H9 (cell line): Measurements from ENCODE around the gene DNAAF2. TPM values are rescaled to one million over a fixed set of nuclear protein-coding genes. Genes with fewer than 3 reads are reported as not detected.

ENCODE experiments used
- DNase-seq: peaks from one replicate; pipeline ENCODE4 v3.0.0-alpha.2; 2017
- H2AFZ ChIP-seq: one replicate; pipeline ENCODE4 v1.6.1; 2013; ENCODE audit warnings: mild to moderate bottlenecking, low read length, control low read depth, moderate library complexity
- H2AK5ac ChIP-seq: 2 replicates; pipeline ENCODE4 v1.6.1; 2013; ENCODE audit warnings: low read length, control low read depth, mixed read lengths; ENCODE audit not compliant: insufficient read length
- H2BK120ac ChIP-seq: one replicate; pipeline ENCODE4 v1.6.1; 2013; ENCODE audit warnings: low read depth, mild to moderate bottlenecking, low read length, control low read depth, inconsistent platforms; ENCODE audit not compliant: poor library complexity, severe bottlenecking
- H2BK12ac ChIP-seq: 2 replicates; pipeline ENCODE4 v1.6.1; 2013; ENCODE audit warnings: low read length, control low read depth, mixed read lengths, low read depth; ENCODE audit not compliant: insufficient read length
- H2BK15ac ChIP-seq: 2 replicates; pipeline ENCODE4 v1.6.1; 2013; ENCODE audit warnings: low read depth, low read length, control low read depth
- H2BK20ac ChIP-seq: one replicate; pipeline ENCODE4 v1.6.1; 2013; ENCODE audit warnings: low read depth, mild to moderate bottlenecking, low read length, control low read depth, inconsistent platforms; ENCODE audit not compliant: poor library complexity, severe bottlenecking
- H2BK5ac ChIP-seq: 2 replicates; pipeline ENCODE4 v1.6.1; 2013; ENCODE audit warnings: low read length, control low read depth, mixed read lengths; ENCODE audit not compliant: insufficient read length
- H3K14ac ChIP-seq: 2 replicates; pipeline ENCODE4 v1.6.1; 2013; ENCODE audit warnings: low read length, control low read depth; ENCODE audit not compliant: insufficient read depth
- H3K18ac ChIP-seq: 2 replicates; pipeline ENCODE4 v1.6.1; 2013; ENCODE audit warnings: low read depth, mild to moderate bottlenecking, mixed read lengths, low read length, control low read depth; ENCODE audit not compliant: insufficient read length
- H3K23ac ChIP-seq: 2 replicates; pipeline ENCODE4 v1.6.1; 2013; ENCODE audit warnings: low read length, control low read depth, mixed read lengths, low read depth; ENCODE audit not compliant: insufficient read length
- H3K23me2 ChIP-seq: 2 replicates; pipeline ENCODE4 v1.6.1; 2013; ENCODE audit warnings: low read depth, mild to moderate bottlenecking, mixed read lengths, low read length, control low read depth; ENCODE audit not compliant: insufficient read length, poor library complexity, severe bottlenecking
- H3K27ac ChIP-seq: 2 replicates; pipeline ENCODE4 v1.5.1; 2013; ENCODE audit warnings: low read length, control low read depth, mixed read lengths, low read depth; ENCODE audit not compliant: insufficient read length
- H3K27me3 ChIP-seq: 2 replicates; pipeline ENCODE4 v1.6.1; 2013; ENCODE audit warnings: low read length, control low read depth, inconsistent platforms; ENCODE audit not compliant: insufficient read depth
- H3K4ac ChIP-seq: 2 replicates; pipeline ENCODE4 v1.6.1; 2013; ENCODE audit warnings: low read depth, mild to moderate bottlenecking, control low read depth, inconsistent platforms, low read length, moderate library complexity
- H3K4me1 ChIP-seq: 2 replicates; pipeline ENCODE4 v1.6.1; 2013; ENCODE audit warnings: low read length, control low read depth, inconsistent platforms; ENCODE audit not compliant: insufficient read depth
- H3K4me2 ChIP-seq: 2 replicates; pipeline ENCODE4 v1.6.1; 2013; ENCODE audit warnings: low read length, control low read depth, mixed read lengths; ENCODE audit not compliant: insufficient read length, insufficient read depth
- H3K56ac ChIP-seq: 2 replicates; pipeline ENCODE4 v1.6.1; 2013; ENCODE audit warnings: low read depth, mild to moderate bottlenecking, mixed read lengths, low read length, control low read depth; ENCODE audit not compliant: insufficient read length
- H3K79me1 ChIP-seq: 2 replicates; pipeline ENCODE4 v1.6.1; 2013; ENCODE audit warnings: low read depth, mild to moderate bottlenecking, moderate library complexity, low read length, control low read depth, inconsistent platforms; ENCODE audit not compliant: insufficient read depth, poor library complexity, severe bottlenecking
- H3K79me2 ChIP-seq: 2 replicates; pipeline ENCODE4 v1.6.1; 2013; ENCODE audit warnings: low read length, control low read depth, inconsistent platforms; ENCODE audit not compliant: insufficient read depth
- H3K9ac ChIP-seq: 2 replicates; pipeline ENCODE4 v1.6.1; 2013; ENCODE audit warnings: low read length, control low read depth, mixed read lengths; ENCODE audit not compliant: insufficient read length; ENCODE audit errors: extremely low read depth
- H3K9me3 ChIP-seq: one replicate; pipeline ENCODE4 v1.6.1; 2013; ENCODE audit warnings: low read depth, low read length, inconsistent platforms; ENCODE audit not compliant: control insufficient read depth
- H3T11ph ChIP-seq: one replicate; pipeline ENCODE4 v1.6.1; 2013; ENCODE audit warnings: mild to moderate bottlenecking, low read length, control low read depth, inconsistent platforms
- H4K20me1 ChIP-seq: one replicate; pipeline ENCODE4 v1.6.1; 2013; ENCODE audit not compliant: control insufficient read depth, insufficient read length, insufficient read depth
- H4K5ac ChIP-seq: 2 replicates; pipeline ENCODE4 v1.6.1; 2013; ENCODE audit warnings: low read depth, mild to moderate bottlenecking, mixed read lengths, low read length, control low read depth; ENCODE audit not compliant: insufficient read length
- H4K8ac ChIP-seq: replicated peaks from 2 replicates; pipeline ENCODE4 v1.6.1; 2013; ENCODE audit warnings: low read length, control low read depth, mixed read lengths, low read depth; ENCODE audit not compliant: insufficient read length
- H4K91ac ChIP-seq: 2 replicates; pipeline ENCODE4 v1.6.1; 2013; ENCODE audit warnings: low read depth, mild to moderate bottlenecking, moderate library complexity, mixed read lengths, low read length, control low read depth; ENCODE audit not compliant: insufficient read length
- H3K27ac Mint-ChIP-seq, 3 experiments: 2 replicates in 2 of 3; 3 replicates in 1 of 3; pipeline ENCODE4 v1.8.0; 2020 to 2021; ENCODE audit warnings: mixed read lengths in 3 of 3, mild to moderate bottlenecking in 1 of 3, moderate library complexity in 1 of 3
- H3K27me3 Mint-ChIP-seq: 2 replicates; pipeline ENCODE4 v1.8.0; 2021; ENCODE audit warnings: low read depth, mild to moderate bottlenecking, moderate library complexity, mixed read lengths
- H3K36me3 Mint-ChIP-seq, 3 experiments: 2 replicates in 2 of 3; 3 replicates in 1 of 3; pipeline ENCODE4 v1.8.0; 2020 to 2021; ENCODE audit warnings: low read depth in 3 of 3, mixed read lengths in 3 of 3; ENCODE audit not compliant: insufficient read depth in 1 of 3
- H3K4me1 Mint-ChIP-seq, 2 experiments: 2 replicates each; pipeline ENCODE4 v1.8.0; 2020; ENCODE audit warnings: mixed read lengths in 2 of 2
- H3K4me3 Mint-ChIP-seq, 2 experiments: 2 replicates in 1 of 2; 3 replicates in 1 of 2; pipeline ENCODE4 v1.8.0; 2020 to 2021; ENCODE audit warnings: mild to moderate bottlenecking in 2 of 2, mixed read lengths in 2 of 2, moderate library complexity in 1 of 2
- H3K9me3 Mint-ChIP-seq, 2 experiments: 2 replicates in 1 of 2; 3 replicates in 1 of 2; pipeline ENCODE4 v1.8.0; 2020; ENCODE audit warnings: mild to moderate bottlenecking in 2 of 2, mixed read lengths in 2 of 2, moderate library complexity in 1 of 2
- WGBS: extraction: QIAGEN DNeasy Blood & Tissue Kit; methylation state at CpG from one replicate; pipeline ENCODE4 v1.1.7; 2013; ENCODE audit warnings: missing lambda C conversion rate, low lambda C conversion rate, mixed read lengths; ENCODE audit not compliant: insufficient read length; ENCODE audit errors: extremely low coverage; 5-methylcytosine and 5-hydroxymethylcytosine counted together
- total RNA-seq: library from RNA; stranded (reverse); gene quantifications from 2 replicates; pipeline ENCODE4 v1.2.1, GENCODE V29; 2021
- TF ChIP-seq, protein P1 (sequence below): fragments of 200-600 bp; sonication (generic); conservative IDR thresholded peaks from 3 replicates; pipeline ENCODE4 v1.8.0; 2021; ENCODE audit warnings: antibody characterized with exemption, mild to moderate bottlenecking

DNAAF2 gene
- total RNA-seq, 1 experiment from 2014 or later, result 26.3 TPM

DNA sequence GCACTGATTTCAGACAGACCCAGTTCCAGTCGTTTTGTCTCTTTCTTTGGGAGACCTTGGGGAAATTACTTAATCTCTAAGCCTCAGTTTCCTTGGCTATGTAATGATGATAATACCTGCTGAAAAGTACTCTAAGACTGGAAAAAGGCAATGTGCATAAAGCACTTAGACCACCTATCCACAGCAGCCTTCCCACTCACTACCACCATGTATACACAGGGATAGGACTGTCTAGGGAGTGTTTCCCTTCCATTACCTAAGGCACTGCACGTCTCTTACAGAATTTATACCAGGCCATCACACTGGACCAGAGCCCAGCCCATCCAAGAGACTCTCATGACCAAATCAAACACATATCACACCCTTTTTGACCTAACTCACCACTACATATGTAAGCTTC, 55.2 kb downstream of the DNAAF2 start:
- no peaks in the 10 kb centered on the region for H4K20me1 ChIP-seq
- no peaks in the 10 kb centered on the region for H3K9me3 ChIP-seq
- peaks cover 3% of the 10 kb centered on the region for H3K23me2 ChIP-seq
- no peak overlapping the region for H2BK12ac ChIP-seq
- no peak overlapping the region for H2BK15ac ChIP-seq
- H3K27ac ChIP-seq, result no peak overlapping the region
- no peak overlapping the region for H2BK120ac ChIP-seq
- Mint-ChIP-seq H3K27ac (peak overlapping the region in 2 of 3 experiments; percentile 14 to 30; a peak in 4 of 7 replicates), H3K36me3 (peaks cover 49 to 57% (median 51%) of the 10 kb centered on the region in 3 experiments), H3K9me3 (no peaks in the 10 kb centered on the region), H3K4me1 (peaks cover 26 to 31% of the 10 kb centered on the region in 2 experiments), H3K27me3 (no peaks in the 10 kb centered on the region), H3K4me3 (no peak overlapping the region)
- TF ChIP-seq, protein P1, sequence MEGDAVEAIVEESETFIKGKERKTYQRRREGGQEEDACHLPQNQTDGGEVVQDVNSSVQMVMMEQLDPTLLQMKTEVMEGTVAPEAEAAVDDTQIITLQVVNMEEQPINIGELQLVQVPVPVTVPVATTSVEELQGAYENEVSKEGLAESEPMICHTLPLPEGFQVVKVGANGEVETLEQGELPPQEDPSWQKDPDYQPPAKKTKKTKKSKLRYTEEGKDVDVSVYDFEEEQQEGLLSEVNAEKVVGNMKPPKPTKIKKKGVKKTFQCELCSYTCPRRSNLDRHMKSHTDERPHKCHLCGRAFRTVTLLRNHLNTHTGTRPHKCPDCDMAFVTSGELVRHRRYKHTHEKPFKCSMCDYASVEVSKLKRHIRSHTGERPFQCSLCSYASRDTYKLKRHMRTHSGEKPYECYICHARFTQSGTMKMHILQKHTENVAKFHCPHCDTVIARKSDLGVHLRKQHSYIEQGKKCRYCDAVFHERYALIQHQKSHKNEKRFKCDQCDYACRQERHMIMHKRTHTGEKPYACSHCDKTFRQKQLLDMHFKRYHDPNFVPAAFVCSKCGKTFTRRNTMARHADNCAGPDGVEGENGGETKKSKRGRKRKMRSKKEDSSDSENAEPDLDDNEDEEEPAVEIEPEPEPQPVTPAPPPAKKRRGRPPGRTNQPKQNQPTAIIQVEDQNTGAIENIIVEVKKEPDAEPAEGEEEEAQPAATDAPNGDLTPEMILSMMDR, result no peak
- DNase-seq, result no peak
- H3K4me2 ChIP-seq, result no peak overlapping the region
- no peak overlapping the region for H3K23ac ChIP-seq
- no CpG with 5 or more reads among the region's 2 CpGs for WGBS
- H3K9ac ChIP-seq, result no peak overlapping the region
- H4K5ac ChIP-seq, result no peak overlapping the region
- H2AFZ ChIP-seq, result no peak overlapping the region
- H2AK5ac ChIP-seq, result no peak overlapping the region
- H2BK20ac ChIP-seq, result no peak overlapping the region
- H4K8ac ChIP-seq, result no peak overlapping the region
- no peak overlapping the region for H3K18ac ChIP-seq
- H3K27me3 ChIP-seq, result no peaks in the 10 kb centered on the region
- no peak overlapping the region for H3K14ac ChIP-seq
- H2BK5ac ChIP-seq, result no peak overlapping the region
- no peak overlapping the region for H4K91ac ChIP-seq
- H3K79me2 ChIP-seq, result peaks cover 12% of the 10 kb centered on the region; the same call in 1 of the 2 replicates
- peaks cover 5% of the 10 kb centered on the region; the same call in 1 of the 2 replicates for H3K4me1 ChIP-seq
- H3K79me1 ChIP-seq, result peaks cover 9% of the 10 kb centered on the region
- no peak overlapping the region for H3K4ac ChIP-seq
- H3K56ac ChIP-seq, result no peak overlapping the region
- H3T11ph ChIP-seq, result no peak overlapping the region
